Lower lobe of right lung (tissue), 2 donors: Measurements from ENCODE around the gene GSDMA. TPM values are rescaled to one million over a fixed set of nuclear protein-coding genes. Genes with fewer than 3 reads are reported as not detected.
A peak's percentile ranks its signal among the peaks of the same experiment; 100 is the strongest.

Experiments used
- ATAC-seq, 2 donors: fragments of 200-7000 bp; cut with Tn5 transposase; one replicate each; pipeline ENCODE4 v1.9.1; 2020 to 2022; ENCODE audit warnings: mild to moderate bottlenecking in 2 of 2, moderate library complexity in 2 of 2
- DNase-seq: peaks from one replicate; pipeline ENCODE4 v3.0.0-alpha.2; 2020
- H3K27ac ChIP-seq: fragments of 200-600 bp; one replicate; pipeline ENCODE4 v1.8.0; 2022
- H3K27me3 ChIP-seq: fragments of 200-600 bp; one replicate; pipeline ENCODE4 v1.8.0; 2022; ENCODE audit warnings: low read depth
- H3K36me3 ChIP-seq: fragments of 200-600 bp; one replicate; pipeline ENCODE4 v1.8.0; 2022; ENCODE audit warnings: mild to moderate bottlenecking
- H3K4me1 ChIP-seq: fragments of 200-600 bp; one replicate; pipeline ENCODE4 v1.8.0; 2022
- H3K4me3 ChIP-seq: fragments of 200-600 bp; one replicate; pipeline ENCODE4 v1.8.0; 2022; ENCODE audit warnings: mild to moderate bottlenecking
- H3K9me3 ChIP-seq: fragments of 200-600 bp; one replicate; pipeline ENCODE4 v1.8.0; 2022
- CTCF ChIP-seq: fragments of 200-600 bp; IDR thresholded peaks from one replicate; pipeline ENCODE4 v1.8.0; 2022; ENCODE audit warnings: antibody characterized with exemption, mild to moderate bottlenecking
- intact Hi-C: fragments of 100-400 bp; cut with DNase I; formaldehyde crosslinking; loops from one replicate; pipeline ENCODE4 v1.11.0; 2022
- total RNA-seq: library from RNA; stranded (reverse); fragmentation: NEBNext Ultra II Directional; extraction: Animal tissue kit (Norgen Biotek cat#: 25700); gene quantifications from one replicate; pipeline ENCODE4 v1.2.1, GENCODE V29; 2021
- donor health status: DM: no; HTN: yes; CAD: no; lungs with severe emphysema.

GSDMA gene
- total RNA-seq, 1 donor from 2014 or later = 0.62 TPM

GRCh38 chr17:39981207-39981741 is 18.5 kb downstream of the GSDMA start:
- Histone ChIP-seq H3K4me1 (peaks cover 29% of the 10 kb centered on the region), H3K4me3 (peak overlapping the region; percentile 92), H3K27ac (peak overlapping the region; percentile 96), H3K36me3 (peaks cover 22% of the 10 kb centered on the region), H3K9me3 (no peaks in the 10 kb centered on the region), H3K27me3 (no peaks in the 10 kb centered on the region)
- no peak for TF ChIP-seq CTCF
- intact Hi-C loops = no loop called here
- ATAC-seq = peak; percentile 0 to 13
- no peak for DNase-seq

- no peak for TF ChIP-seq CTCF
- Histone ChIP-seq H3K36me3 (peaks cover 28% of the 10 kb centered on the region), H3K4me3 (peak overlapping the region; percentile 92), H3K27me3 (no peaks in the 10 kb centered on the region), H3K27ac (peak overlapping the region; percentile 96), H3K9me3 (no peaks in the 10 kb centered on the region), H3K4me1 (peaks cover 29% of the 10 kb centered on the region)
- DNase-seq = no peak
- intact Hi-C loops = no loop called here
- no peak for ATAC-seq
Observed at GRCh38 chr17:39981766-39982375, 19.1 kb downstream of the GSDMA start.

- Histone ChIP-seq H3K4me1 (peaks cover 3% of the 10 kb centered on the region), H3K36me3 (peaks cover 93% of the 10 kb centered on the region), H3K27me3 (no peaks in the 10 kb centered on the region), H3K27ac (no peak overlapping the region), H3K9me3 (no peaks in the 10 kb centered on the region), H3K4me3 (no peak overlapping the region)
- no peak for TF ChIP-seq CTCF
- no peak for DNase-seq
- intact Hi-C loops = no loop called here
- no peak for ATAC-seq
Observed at GRCh38 chr17:39988206-39988810, 25.5 kb downstream of the GSDMA start.

GRCh38 chr17:39994448-39994847 is 31.6 kb downstream of the GSDMA start:
- Histone ChIP-seq H3K36me3 (peaks cover 90% of the 10 kb centered on the region), H3K27me3 (no peaks in the 10 kb centered on the region), H3K27ac (no peak overlapping the region), H3K4me3 (no peak overlapping the region), H3K9me3 (no peaks in the 10 kb centered on the region), H3K4me1 (no peaks in the 10 kb centered on the region)
- DNase-seq = no peak
- no peak for ATAC-seq
- TF ChIP-seq CTCF = no peak
- intact Hi-C loops = no loop called here

GRCh38 chr17:39995438-39995837 is 32.6 kb downstream of the GSDMA start:
- TF ChIP-seq CTCF = no peak

More at GRCh38 chr17:39995438-39995837, 32.6 kb downstream of the GSDMA start:
- DNase-seq = no peak
- intact Hi-C loops = no loop called here
- no peak for ATAC-seq
- H3K4me1 ChIP-seq = no peaks in the 10 kb centered on the region
- no peak overlapping the region for H3K27ac ChIP-seq
- H3K9me3 ChIP-seq = no peaks in the 10 kb centered on the region
- peaks cover 80% of the 10 kb centered on the region for H3K36me3 ChIP-seq
- H3K4me3 ChIP-seq = no peak overlapping the region
- no peaks in the 10 kb centered on the region for H3K27me3 ChIP-seq
